IMR-90 (cell line): ENCODE measurements around the gene JMJD8. TPM values are rescaled to one million over a fixed set of nuclear protein-coding genes. Genes with fewer than 3 reads are reported as not detected.

Experiments
- ATAC-seq: fragments of 200-7000 bp; cut with Tn5 transposase; 2 replicates; pipeline ENCODE4 v1.9.1; 2020; ENCODE audit warnings: low read depth, mild to moderate bottlenecking, moderate library complexity
- BruUV-seq: library from RNA; stranded (reverse); fragments of 400-500 nt; replicated peaks from 2 replicates; lab custom pipeline; 2021; lab: Mats Ljungman, UMichigan
- CTCF ChIA-PET: fragments of 300-600 bp; formaldehyde crosslinking; extraction: SDS; loops from one replicate; lab custom pipeline; 2021; ENCODE audit warnings: antibody characterized with exemption; lab: Yijun Ruan, JAX
- POLR2A ChIA-PET: fragments of 300-600 bp; sonication (Branson Sonifier 250); formaldehyde crosslinking; loops from one replicate; lab custom pipeline; 2022; ENCODE audit warnings: antibody characterized with exemption; ENCODE audit not compliant: unreplicated experiment; lab: Charles Lee
- DNase-seq: peaks from one replicate; pipeline ENCODE4 v3.0.0; 2013
- H2AFZ ChIP-seq: replicated peaks from 2 replicates; pipeline ENCODE3; 2013; ENCODE audit warnings: low read length, mild to moderate bottlenecking; ENCODE audit not compliant: poor library complexity
- H2AK5ac ChIP-seq: 2 replicates; pipeline ENCODE4 v1.6.1; 2013; ENCODE audit warnings: low read depth, low read length, inconsistent platforms
- H2AK9ac ChIP-seq: replicated peaks from 2 replicates; pipeline ENCODE3; 2013; ENCODE audit warnings: mild to moderate bottlenecking, low read depth, low read length, moderate library complexity; ENCODE audit not compliant: poor library complexity
- H2BK120ac ChIP-seq: 2 replicates; pipeline ENCODE4 v1.6.1; 2013; ENCODE audit warnings: low read depth, low read length, inconsistent platforms
- H2BK15ac ChIP-seq: 3 replicates; pipeline ENCODE4 v1.6.1; 2013; ENCODE audit warnings: low read depth, low read length, inconsistent platforms
- H2BK20ac ChIP-seq: 2 replicates; pipeline ENCODE4 v1.6.1; 2013; ENCODE audit warnings: low read depth, mild to moderate bottlenecking, inconsistent platforms, low read length, moderate library complexity
- H2BK5ac ChIP-seq: 2 replicates; pipeline ENCODE4 v1.6.1; 2013; ENCODE audit warnings: mild to moderate bottlenecking, low read depth, low read length, inconsistent platforms; ENCODE audit not compliant: poor library complexity, severe bottlenecking
- H3K14ac ChIP-seq: replicated peaks from 2 replicates; pipeline ENCODE4 v1.6.1; 2013; ENCODE audit warnings: low read depth, low read length, inconsistent platforms
- H3K18ac ChIP-seq: 2 replicates; pipeline ENCODE4 v1.6.1; 2013; ENCODE audit warnings: low read depth, low read length, control low read depth
- H3K23ac ChIP-seq: 2 replicates; pipeline ENCODE4 v1.6.1; 2013; ENCODE audit warnings: low read depth, low read length, inconsistent platforms
- H3K27ac ChIP-seq: 2 replicates; pipeline ENCODE4 v1.5.1; 2013; ENCODE audit warnings: mild to moderate bottlenecking, control low read depth, low read length; ENCODE audit not compliant: insufficient read depth
- H3K27me3 ChIP-seq: 2 replicates; pipeline ENCODE4 v1.6.1; 2013; ENCODE audit warnings: low read length; ENCODE audit not compliant: control insufficient read depth, insufficient read depth
- H3K36me3 ChIP-seq: 2 replicates; pipeline ENCODE4 v1.6.1; 2013; ENCODE audit warnings: low read length, mixed read lengths; ENCODE audit not compliant: control insufficient read depth, insufficient read depth
- H3K4ac ChIP-seq: 2 replicates; pipeline ENCODE4 v1.6.1; 2013; ENCODE audit warnings: low read depth, low read length, inconsistent platforms
- H3K4me1 ChIP-seq: 2 replicates; pipeline ENCODE4 v1.6.1; 2013; ENCODE audit warnings: low read length, mixed read lengths; ENCODE audit not compliant: control insufficient read depth, insufficient read depth
- H3K4me2 ChIP-seq: 2 replicates; pipeline ENCODE4 v1.6.1; 2013; ENCODE audit warnings: low read depth, mild to moderate bottlenecking, control low read depth, low read length, moderate library complexity
- H3K4me3 ChIP-seq: 2 replicates; pipeline ENCODE4 v1.5.1; 2013; ENCODE audit warnings: low read depth, mild to moderate bottlenecking, control low read depth, low read length, moderate library complexity; ENCODE audit not compliant: insufficient read depth
- H3K56ac ChIP-seq: 2 replicates; pipeline ENCODE4 v1.6.1; 2013; ENCODE audit warnings: low read length, inconsistent platforms; ENCODE audit not compliant: insufficient read depth; ENCODE audit errors: extremely low read depth
- H3K79me1 ChIP-seq, 2 experiments: 2 replicates each; pipeline ENCODE4 v1.6.1; 2013; ENCODE audit warnings: low read length in 2 of 2, inconsistent platforms in 1 of 2, low read depth in 1 of 2
- H3K9ac ChIP-seq: 2 replicates; pipeline ENCODE4 v1.6.1; 2013; ENCODE audit warnings: low read depth, low read length, control low read depth
- H3K9me1 ChIP-seq: 2 replicates; pipeline ENCODE4 v1.6.1; 2013; ENCODE audit warnings: low read length, inconsistent platforms; ENCODE audit not compliant: insufficient read depth
- H3K9me3 ChIP-seq: 2 replicates; pipeline ENCODE4 v1.6.1; 2013; ENCODE audit warnings: low read length; ENCODE audit not compliant: control insufficient read depth, insufficient read depth
- H4K20me1 ChIP-seq: 2 replicates; pipeline ENCODE4 v1.6.1; 2013; ENCODE audit warnings: low read length, inconsistent platforms; ENCODE audit not compliant: insufficient read depth
- H4K5ac ChIP-seq: 2 replicates; pipeline ENCODE4 v1.6.1; 2013; ENCODE audit warnings: mild to moderate bottlenecking, low read depth, low read length, control low read depth
- H4K8ac ChIP-seq, 2 experiments: 2 replicates each; pipeline ENCODE4 v1.6.1; 2013; ENCODE audit warnings: low read depth in 2 of 2, low read length in 2 of 2, control low read depth in 1 of 2, inconsistent platforms in 1 of 2
- H4K91ac ChIP-seq: 2 replicates; pipeline ENCODE4 v1.6.1; 2013; ENCODE audit warnings: low read depth, low read length, inconsistent platforms; ENCODE audit not compliant: insufficient read depth
- BHLHE40 ChIP-seq: fragments of 150-350 bp; IDR thresholded peaks from 2 replicates; pipeline ENCODE4 v1.6.1; 2016; ENCODE audit warnings: mild to moderate bottlenecking, low read depth, low read length
- CEBPB ChIP-seq: IDR thresholded peaks from 2 replicates; pipeline ENCODE4 v1.6.1; 2012; ENCODE audit warnings: low read depth, low read length, improper control_type of control experiment
- CHD1 ChIP-seq: IDR thresholded peaks from 2 replicates; pipeline ENCODE4 v1.6.1; 2012; ENCODE audit warnings: low read depth, low read length, improper control_type of control experiment
- CTCF ChIP-seq: conservative IDR thresholded peaks from 2 replicates; pipeline ENCODE4 v1.5.1; 2012; ENCODE audit warnings: mild to moderate bottlenecking, low read depth, low read length, improper control_type of control experiment
- ELK1 ChIP-seq: fragments of 150-350 bp; IDR thresholded peaks from 2 replicates; pipeline ENCODE4 v1.6.1; 2016; ENCODE audit warnings: low read depth, mild to moderate bottlenecking, low read length, moderate library complexity, borderline replicate concordance
- FOS ChIP-seq: fragments of 150-350 bp; IDR thresholded peaks from 2 replicates; pipeline ENCODE4 v1.6.1; 2016; ENCODE audit warnings: low read depth, low read length
- MAFK ChIP-seq: IDR thresholded peaks from 2 replicates; pipeline ENCODE4 v1.6.1; 2012; ENCODE audit warnings: low read depth, low read length, improper control_type of control experiment
- MAZ ChIP-seq: IDR thresholded peaks from 2 replicates; pipeline ENCODE4 v1.6.1; 2012; ENCODE audit warnings: low read depth, mild to moderate bottlenecking, low read length, improper control_type of control experiment, moderate library complexity, borderline replicate concordance
- NFE2L2 ChIP-seq: fragments of 150-350 bp; IDR thresholded peaks from 2 replicates; pipeline ENCODE4 v1.6.1; 2016; ENCODE audit warnings: low read depth, mild to moderate bottlenecking, low read length
- POLR2A ChIP-seq: IDR thresholded peaks from 2 replicates; pipeline ENCODE4 v1.6.1; 2012; ENCODE audit warnings: mild to moderate bottlenecking, low read depth, low read length
- RAD21 ChIP-seq: IDR thresholded peaks from 2 replicates; pipeline ENCODE4 v1.6.1; 2012; ENCODE audit warnings: low read length, improper control_type of control experiment
- RCOR1 ChIP-seq: IDR thresholded peaks from 2 replicates; pipeline ENCODE4 v1.6.1; 2012; ENCODE audit warnings: mild to moderate bottlenecking, low read length, improper control_type of control experiment; ENCODE audit not compliant: insufficient replicate concordance
- RFX5 ChIP-seq: IDR thresholded peaks from 2 replicates; pipeline ENCODE4 v1.8.0; 2012; ENCODE audit warnings: low read depth, mild to moderate bottlenecking, low read length, moderate library complexity
- SMC3 ChIP-seq: fragments of 150-350 bp; IDR thresholded peaks from 2 replicates; pipeline ENCODE4 v1.6.1; 2016; ENCODE audit warnings: low read depth, mild to moderate bottlenecking, antibody characterized with exemption, low read length, moderate library complexity
- WGBS, 2 experiments: methylation state at CpG; one replicate each; pipeline versions ENCODE4 v1.1.5 to v1.1.7; 2013; ENCODE audit warnings: missing lambda C conversion rate in 2 of 2; ENCODE audit not compliant: insufficient read length in 1 of 2; ENCODE audit errors: extremely low coverage in 2 of 2; 5-methylcytosine and 5-hydroxymethylcytosine counted together
- dilution Hi-C: fragments of 300-500 bp; cut with HindIII; formaldehyde crosslinking; loops from one replicate; pipeline ENCODE4 v1.14.3; 2018; ENCODE audit warnings: low sequenced_read_pairs; ENCODE audit not compliant: unreplicated experiment
- in situ Hi-C: fragments of 300-500 bp; cut with MboI; formaldehyde crosslinking; loops from 3 replicates; pipeline ENCODE4 v1.14.3; 2019; ENCODE audit warnings: low sequenced_read_pairs, inconsistent platforms, mixed read lengths
- intact Hi-C: fragments of 100-400 bp; cut with micrococcal nuclease; formaldehyde crosslinking; loops from 2 replicates; pipeline ENCODE4 v1.10.0; 2022
- polyA plus RNA-seq, 3 experiments: library from polyadenylated mRNA; depleted of rRNA; stranded (reverse); fragments of >200 nt; gene quantifications; 2 replicates each; pipeline ENCODE4 v1.2.3, GENCODE V29; 2012; ENCODE audit warnings: low replicate concordance in 1 of 3
- total RNA-seq: library from RNA; depleted of rRNA; stranded (reverse); fragments of >200 nt; gene quantifications from 2 replicates; pipeline ENCODE4 v1.2.3, GENCODE V29; 2012
- TF ChIP-seq, protein P1 (sequence below): fragments of 150-350 bp; IDR thresholded peaks from 2 replicates; pipeline ENCODE4 v1.6.1; 2017; ENCODE audit warnings: mild to moderate bottlenecking, antibody characterized with exemption, low read length, low read depth

JMJD8 gene
- total and polyA plus RNA-seq, 2 of the 4 experiments (the other 2 are of a cell fraction): 17.7 to 62.5 TPM

GRCh38 chr16:717450-718245 lies 33.5 kb upstream of the JMJD8 start:
- Histone ChIP-seq H3K4me3 (no peak overlapping the region), H3K4ac (no peak overlapping the region), H4K8ac (no peak overlapping the region), H3K36me3 (no peaks in the 10 kb centered on the region), H3K9me3 (no peaks in the 10 kb centered on the region), H4K5ac (no peak overlapping the region), H3K79me1 (peaks cover 13 to 23% of the 10 kb centered on the region in 2 experiments), H2BK20ac (no peak overlapping the region), H3K23ac (no peak overlapping the region), H2BK15ac (no peak overlapping the region), H3K9me1 (no peaks in the 10 kb centered on the region), H3K4me1 (peaks cover 21% of the 10 kb centered on the region), H2AK9ac (no peak overlapping the region), H3K56ac (no peak overlapping the region), H2AFZ (peak overlapping the region; percentile 21), H2BK5ac (no peak overlapping the region), H4K91ac (no peak overlapping the region), H3K14ac (no peak overlapping the region), H3K27me3 (no peaks in the 10 kb centered on the region), H2BK120ac (no peak overlapping the region), H3K27ac (no peak overlapping the region), H3K18ac (no peak overlapping the region), H2AK5ac (no peak overlapping the region), H4K20me1 (peaks cover 7% of the 10 kb centered on the region), H3K4me2 (no peak overlapping the region), H3K9ac (no peak overlapping the region)
- DNase-seq (no peak), ATAC-seq (no peak)
- ChIA-PET POLR2A (no interaction called here), CTCF (no interaction called here)
- in situ Hi-C loops: loop anchor here (25.0 kb wide), 1 partner anchor 345 kb away; the partner anchor contains the start of gene SSTR5
- WGBS, 2 experiments: 90% methylated on average over 17 of the region's 32 CpGs; no CpG with 5 or more reads in 1 of the 2 experiments
- dilution Hi-C loops: no loop called here
- no TSS peak for BruUV-seq
- intact Hi-C loops: no loop called here
- TF ChIP-seq BHLHE40 (no peak), POLR2A (no peak), MAZ (no peak), SMC3 (no peak), CTCF (no peak), RAD21 (no peak), NFE2L2 (no peak), RCOR1 (no peak), MAFK (no peak), RFX5 (no peak), CHD1 (no peak), CEBPB (no peak), ELK1 (no peak), FOS (no peak)
- TF ChIP-seq, protein P1, sequence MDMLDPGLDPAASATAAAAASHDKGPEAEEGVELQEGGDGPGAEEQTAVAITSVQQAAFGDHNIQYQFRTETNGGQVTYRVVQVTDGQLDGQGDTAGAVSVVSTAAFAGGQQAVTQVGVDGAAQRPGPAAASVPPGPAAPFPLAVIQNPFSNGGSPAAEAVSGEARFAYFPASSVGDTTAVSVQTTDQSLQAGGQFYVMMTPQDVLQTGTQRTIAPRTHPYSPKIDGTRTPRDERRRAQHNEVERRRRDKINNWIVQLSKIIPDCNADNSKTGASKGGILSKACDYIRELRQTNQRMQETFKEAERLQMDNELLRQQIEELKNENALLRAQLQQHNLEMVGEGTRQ: no peak
